ENCODE results near the gene KCNH1. TPM values are rescaled to one million over a fixed set of nuclear protein-coding genes. Genes with fewer than 3 reads are reported as not detected.

The KCNH1 gene
- total and polyA plus RNA-seq, 10 of the 15 experiments (the other 5 are each of a cell fraction or from before 2014, with no cell fraction given), result 0.02 to 0.04 (median 0.04) TPM; not detected in 7

- no peak for TF ChIP-seq NR2F1 (conservative IDR thresholded peaks at IDR 0.05)
- TF ChIP-seq NRF1 (conservative IDR thresholded peaks at IDR 0.05; ENCODE audit: low read depth, low read length), result no peak
- WGBS (ENCODE audit: insufficient coverage, insufficient replicate concordance, low lambda C conversion rate, missing lambda C conversion rate), result 57% methylated on average over 7 of the region's 7 CpGs
- ChIA-PET RAD21 (ENCODE audit: unreplicated experiment) (no interaction called here), CTCF (no interaction called here), POLR2A (no interaction called here), SMC1A (ENCODE audit: uncharacterized antibody, unreplicated experiment) (no interaction called here)
- Histone ChIP-seq H3K4me3 (no peak overlapping the region), H2AFZ (ENCODE audit: control insufficient read depth, low read depth, low read length) (no peak overlapping the region), H4K20me1 (ENCODE audit: control insufficient read depth, insufficient read depth) (no peaks in the 10 kb centered on the region), H3K9ac (ENCODE audit: control insufficient read depth, insufficient read depth, low read length) (no peak overlapping the region), H3K4me1 (ENCODE audit: control insufficient read depth, insufficient read depth, low read length) (no peaks in the 10 kb centered on the region), H3K27me3 (replicated peaks in 1 of 2; ENCODE audit: control insufficient read depth in 2 of 2, insufficient read depth in 2 of 2, low read length in 1 of 2) (no peaks in the 10 kb centered on the region), H3K9me3 (replicated peaks; ENCODE audit: control insufficient read depth, insufficient read depth, low read length) (no peaks in the 10 kb centered on the region; the same call in 2 of the 3 replicates), H3K79me2 (ENCODE audit: control insufficient read depth, insufficient read depth, low read length) (no peaks in the 10 kb centered on the region), H3K27ac (ENCODE audit: control insufficient read depth, insufficient read depth) (no peak overlapping the region), H3K4me2 (ENCODE audit: control insufficient read depth, insufficient read depth) (no peak overlapping the region), H3K36me3 (ENCODE audit: control insufficient read depth in 2 of 2, insufficient read depth in 2 of 2, low read length in 1 of 2) (no peaks in the 10 kb centered on the region; a peak in 1 of 4 replicates)
- DNase-seq (ENCODE audit: low read depth, low spot score) (no peak), ATAC-seq (no peak), FAIRE-seq (no peak)
- in situ Hi-C loops (cut with MboI) (no loop called here), intact Hi-C loops (cut with micrococcal nuclease; ENCODE audit: unreplicated experiment) (no loop called here)
- no TSS peak for BruUV-seq (replicated peaks)
Measured at GRCh38 chr1:210655511-210655910, 478.4 kb downstream of the KCNH1 start.

GRCh38 chr1:210654176-210654981 is 479.6 kb downstream of the KCNH1 start:
- no TSS peak for BruUV-seq (replicated peaks)
- Histone ChIP-seq H4K20me1 (ENCODE audit: control insufficient read depth, insufficient read depth) (no peaks in the 10 kb centered on the region), H2AFZ (ENCODE audit: control insufficient read depth, low read depth, low read length) (no peak overlapping the region), H3K9me3 (replicated peaks; ENCODE audit: control insufficient read depth, insufficient read depth, low read length) (no peaks in the 10 kb centered on the region; the same call in 2 of the 3 replicates), H3K79me2 (ENCODE audit: control insufficient read depth, insufficient read depth, low read length) (no peaks in the 10 kb centered on the region), H3K27ac (ENCODE audit: control insufficient read depth, insufficient read depth) (no peak overlapping the region), H3K4me2 (ENCODE audit: control insufficient read depth, insufficient read depth) (no peak overlapping the region), H3K27me3 (replicated peaks in 1 of 2; ENCODE audit: control insufficient read depth in 2 of 2, insufficient read depth in 2 of 2, low read length in 1 of 2) (no peaks in the 10 kb centered on the region), H3K4me3 (no peak overlapping the region), H3K4me1 (ENCODE audit: control insufficient read depth, insufficient read depth, low read length) (no peaks in the 10 kb centered on the region), H3K36me3 (ENCODE audit: control insufficient read depth in 2 of 2, insufficient read depth in 2 of 2, low read length in 1 of 2) (no peaks in the 10 kb centered on the region; a peak in 1 of 4 replicates), H3K9ac (ENCODE audit: control insufficient read depth, insufficient read depth, low read length) (no peak overlapping the region)
- DNase-seq (ENCODE audit: low read depth, low spot score) (no peak), ATAC-seq (peak; percentile 25), FAIRE-seq (no peak)
- in situ Hi-C loops (cut with MboI) (no loop called here), intact Hi-C loops (cut with micrococcal nuclease; ENCODE audit: unreplicated experiment) (no loop called here)
- SMC1A ChIA-PET (ENCODE audit: uncharacterized antibody, unreplicated experiment), result no interaction called here
- CTCF ChIA-PET, result no interaction called here
- RAD21 ChIA-PET (ENCODE audit: unreplicated experiment), result no interaction called here
- 57% methylated on average over 7 of the region's 7 CpGs for WGBS (ENCODE audit: insufficient coverage, insufficient replicate concordance, low lambda C conversion rate, missing lambda C conversion rate)
- TF ChIP-seq SIX5 (IDR thresholded peaks at IDR 0.05; ENCODE audit: low read depth, low read length, severe bottlenecking), result no peak
- TF ChIP-seq USF2 (IDR thresholded peaks at IDR 0.05; ENCODE audit: borderline replicate concordance, low read depth, low read length), result no peak
- no peak for TF ChIP-seq PML (IDR thresholded peaks at IDR 0.05; ENCODE audit: low read length)
- no peak for TF ChIP-seq NKRF (conservative IDR thresholded peaks at IDR 0.05)
- no peak for TF ChIP-seq KAT2A (conservative IDR thresholded peaks at IDR 0.05; ENCODE audit: control insufficient read depth, low read depth, low read length)
- TF ChIP-seq BCL11A (IDR thresholded peaks at IDR 0.05; ENCODE audit: low read depth, low read length), result no peak
- POLR2A ChIA-PET, result no interaction called here

All from GM12878 (cell line).